Activated naive CD4-positive, alpha-beta T cell treated with anti-CD3 and anti-CD28 coated beads for 36 hours (primary cell): ENCODE results near the gene KCNH2. TPM values are rescaled to one million over a fixed set of nuclear protein-coding genes. Genes with fewer than 3 reads are reported as not detected.
A peak's percentile ranks its signal among the peaks of the same experiment; 100 is the strongest.

Source experiments
- CTCF ChIA-PET: fragments of 350-600 bp; sonication (Branson Sonifier 250); formaldehyde crosslinking; loops from one replicate; lab custom pipeline; 2021; ENCODE audit warnings: antibody characterized with exemption; lab: Charles Lee
- DNase-seq: peaks from one replicate; pipeline ENCODE4 v3.0.0-alpha.2; 2020
- H3K27ac Mint-ChIP-seq: one replicate; pipeline ENCODE4 v1.8.0; 2021; ENCODE audit warnings: mild to moderate bottlenecking, mixed read lengths
- H3K27me3 Mint-ChIP-seq: one replicate; pipeline ENCODE4 v1.8.0; 2021; ENCODE audit warnings: low read depth, mixed read lengths
- H3K36me3 Mint-ChIP-seq: one replicate; pipeline ENCODE4 v1.8.0; 2021; ENCODE audit warnings: low read depth, mixed read lengths
- H3K4me1 Mint-ChIP-seq: one replicate; pipeline ENCODE4 v1.8.0; 2021; ENCODE audit warnings: low read depth, mixed read lengths
- H3K4me3 Mint-ChIP-seq: one replicate; pipeline ENCODE4 v1.8.0; 2021; ENCODE audit warnings: mild to moderate bottlenecking, moderate library complexity, mixed read lengths
- H3K9me3 Mint-ChIP-seq: one replicate; pipeline ENCODE4 v1.8.0; 2021; ENCODE audit warnings: mixed read lengths
- intact Hi-C: fragments of 100-400 bp; cut with micrococcal nuclease; formaldehyde crosslinking; loops from one replicate; pipeline ENCODE4 v1.15.1; 2023
- total RNA-seq, 2 experiments: library from RNA; stranded (reverse); gene quantifications; one replicate each; pipeline ENCODE4 v1.2.3, GENCODE V29; 2021

The KCNH2 gene
- total RNA-seq, 2 experiments from 2014 or later = 0.17 to 0.19 TPM

- no peak overlapping the region for H3K27ac Mint-ChIP-seq
- intact Hi-C loops = loop anchor here (5.0 kb wide), 1 partner anchor 42 kb away; no protein-coding TSS in a partner anchor
- DNase-seq = no peak
Observed at GRCh38 chr7:150939466-150939865, 38.7 kb downstream of the KCNH2 start.

GRCh38 chr7:150939052-150939451 is 39.1 kb downstream of the KCNH2 start:
- H3K36me3 Mint-ChIP-seq = no peaks in the 10 kb centered on the region
- no peak for DNase-seq
- intact Hi-C loops = loop anchor here (5.0 kb wide), 1 partner anchor 42 kb away; no protein-coding TSS in a partner anchor
- CTCF ChIA-PET = interaction anchor here (1.3 to 2.8 kb wide), 2 partner anchors 41 to 61 kb away, joined by 3 to 8 read pairs; no protein-coding TSS in a partner anchor
- peaks cover 32% of the 10 kb centered on the region for H3K4me1 Mint-ChIP-seq
- no peaks in the 10 kb centered on the region for H3K27me3 Mint-ChIP-seq
- H3K27ac Mint-ChIP-seq = no peak overlapping the region
- no peak overlapping the region for H3K4me3 Mint-ChIP-seq
- H3K9me3 Mint-ChIP-seq = no peaks in the 10 kb centered on the region

More at GRCh38 chr7:150939466-150939865, 38.7 kb downstream of the KCNH2 start:
- CTCF ChIA-PET = interaction anchor here (0.6 to 2.8 kb wide), 2 partner anchors 41 to 520 kb away, joined by 6 to 8 read pairs; no protein-coding TSS in a partner anchor
- Mint-ChIP-seq H3K27me3 (no peaks in the 10 kb centered on the region), H3K4me3 (no peak overlapping the region), H3K36me3 (no peaks in the 10 kb centered on the region), H3K4me1 (peaks cover 32% of the 10 kb centered on the region), H3K9me3 (no peaks in the 10 kb centered on the region)

GRCh38 chr7:150938566-150938965 is 39.6 kb downstream of the KCNH2 start:
- intact Hi-C loops = loop anchor here (5.0 kb wide), 1 partner anchor 41 kb away; no protein-coding TSS in a partner anchor
- H3K4me3 Mint-ChIP-seq = peak overlapping the region; percentile 46

GRCh38 chr7:150937848-150938561 is 40.1 kb downstream of the KCNH2 start:
- CTCF ChIA-PET = interaction anchor here (0.8 to 2.8 kb wide), 11 partner anchors 21 to 159 kb away, joined by 3 to 8 read pairs (median 3); no protein-coding TSS in a partner anchor
- no peak overlapping the region for H3K27ac Mint-ChIP-seq
- H3K4me3 Mint-ChIP-seq = peak overlapping the region; percentile 46
- H3K4me1 Mint-ChIP-seq = peaks cover 32% of the 10 kb centered on the region
- H3K27me3 Mint-ChIP-seq = no peaks in the 10 kb centered on the region
- no peaks in the 10 kb centered on the region for H3K36me3 Mint-ChIP-seq
- DNase-seq = peak; percentile 72
- H3K9me3 Mint-ChIP-seq = no peaks in the 10 kb centered on the region
- intact Hi-C loops = loop anchor here (5.0 kb wide), 1 partner anchor 41 kb away; no protein-coding TSS in a partner anchor

More at GRCh38 chr7:150938566-150938965, 39.6 kb downstream of the KCNH2 start:
- H3K27ac Mint-ChIP-seq = no peak overlapping the region
- H3K4me1 Mint-ChIP-seq = peaks cover 32% of the 10 kb centered on the region
- no peaks in the 10 kb centered on the region for H3K36me3 Mint-ChIP-seq
- CTCF ChIA-PET = interaction anchor here (0.9 to 2.8 kb wide), 6 partner anchors 26 to 62 kb away, joined by 3 to 8 read pairs (median 4); no protein-coding TSS in a partner anchor
- no peaks in the 10 kb centered on the region for H3K27me3 Mint-ChIP-seq
- H3K9me3 Mint-ChIP-seq = no peaks in the 10 kb centered on the region
- no peak for DNase-seq

- peaks cover 15% of the 10 kb centered on the region for H3K4me1 Mint-ChIP-seq
Observed at GRCh38 chr7:150936018-150936417, 42.1 kb downstream of the KCNH2 start.

GRCh38 chr7:150935149-150935548 is 43.0 kb downstream of the KCNH2 start:
- H3K27me3 Mint-ChIP-seq = no peaks in the 10 kb centered on the region
- CTCF ChIA-PET = interaction anchor here (1.5 kb wide), 1 partner anchor 49 kb away, joined by 3 read pairs; no protein-coding TSS in a partner anchor
- DNase-seq = no peak
- H3K9me3 Mint-ChIP-seq = no peaks in the 10 kb centered on the region
- H3K4me1 Mint-ChIP-seq = peaks cover 15% of the 10 kb centered on the region
- H3K27ac Mint-ChIP-seq = no peak overlapping the region
- no peak overlapping the region for H3K4me3 Mint-ChIP-seq
- H3K36me3 Mint-ChIP-seq = no peaks in the 10 kb centered on the region
- intact Hi-C loops = loop anchor here (5.0 kb wide), 1 partner anchor 38 kb away; no protein-coding TSS in a partner anchor

More at GRCh38 chr7:150936018-150936417, 42.1 kb downstream of the KCNH2 start:
- CTCF ChIA-PET = interaction anchor here (1.5 kb wide), 1 partner anchor 48 kb away, joined by 3 read pairs; no protein-coding TSS in a partner anchor
- Mint-ChIP-seq H3K27ac (no peak overlapping the region), H3K27me3 (no peaks in the 10 kb centered on the region), H3K36me3 (no peaks in the 10 kb centered on the region), H3K4me3 (no peak overlapping the region), H3K9me3 (no peaks in the 10 kb centered on the region)
- no peak for DNase-seq
- intact Hi-C loops = loop anchor here (5.0 kb wide), 1 partner anchor 39 kb away; no protein-coding TSS in a partner anchor

GRCh38 chr7:150934045-150934766 is 43.9 kb downstream of the KCNH2 start:
- no peak overlapping the region for H3K27ac Mint-ChIP-seq
- CTCF ChIA-PET = interaction anchor here (0.6 to 1.5 kb wide), 2 partner anchors 50 to 51 kb away, joined by 3 read pairs; no protein-coding TSS in a partner anchor
- intact Hi-C loops = no loop called here

GRCh38 chr7:150931199-150931869 is 46.8 kb downstream of the KCNH2 start:
- H3K27ac Mint-ChIP-seq = no peak overlapping the region
- no peak overlapping the region for H3K4me3 Mint-ChIP-seq

More at GRCh38 chr7:150934045-150934766, 43.9 kb downstream of the KCNH2 start:
- no peaks in the 10 kb centered on the region for H3K36me3 Mint-ChIP-seq
- H3K27me3 Mint-ChIP-seq = no peaks in the 10 kb centered on the region
- H3K4me3 Mint-ChIP-seq = no peak overlapping the region
- H3K9me3 Mint-ChIP-seq = no peaks in the 10 kb centered on the region
- H3K4me1 Mint-ChIP-seq = peaks cover 15% of the 10 kb centered on the region
- DNase-seq = no peak

GRCh38 chr7:150928541-150928940 is 49.6 kb downstream of the KCNH2 start:
- DNase-seq = no peak
- no peaks in the 10 kb centered on the region for H3K27me3 Mint-ChIP-seq
- no peak overlapping the region for H3K27ac Mint-ChIP-seq
- intact Hi-C loops = no loop called here
- H3K9me3 Mint-ChIP-seq = no peaks in the 10 kb centered on the region
- no peak overlapping the region for H3K4me3 Mint-ChIP-seq
- CTCF ChIA-PET = interaction anchor here (1.2 kb wide), 1 partner anchor 14 kb away, joined by 3 read pairs; no protein-coding TSS in a partner anchor
- peaks cover 10% of the 10 kb centered on the region for H3K4me1 Mint-ChIP-seq
- H3K36me3 Mint-ChIP-seq = no peaks in the 10 kb centered on the region

More at GRCh38 chr7:150931199-150931869, 46.8 kb downstream of the KCNH2 start:
- CTCF ChIA-PET = interaction anchor here (0.9 to 1.5 kb wide), 5 partner anchors 10 to 77 kb away, joined by 3 to 4 read pairs (median 3); no protein-coding TSS in a partner anchor
- Mint-ChIP-seq H3K36me3 (no peaks in the 10 kb centered on the region), H3K9me3 (no peaks in the 10 kb centered on the region), H3K4me1 (no peaks in the 10 kb centered on the region), H3K27me3 (no peaks in the 10 kb centered on the region)
- DNase-seq = no peak
- intact Hi-C loops = no loop called here

- H3K27me3 Mint-ChIP-seq = no peaks in the 10 kb centered on the region
- CTCF ChIA-PET = no interaction called here
- peak; percentile 30 for DNase-seq
- H3K4me1 Mint-ChIP-seq = peaks cover 10% of the 10 kb centered on the region
- no peak overlapping the region for H3K27ac Mint-ChIP-seq
- no peak overlapping the region for H3K4me3 Mint-ChIP-seq
- intact Hi-C loops = no loop called here
- no peaks in the 10 kb centered on the region for H3K36me3 Mint-ChIP-seq
- H3K9me3 Mint-ChIP-seq = no peaks in the 10 kb centered on the region
Observed at GRCh38 chr7:150927956-150928344, 50.2 kb downstream of the KCNH2 start.

GRCh38 chr7:150927157-150927955 is 50.8 kb downstream of the KCNH2 start:
- Mint-ChIP-seq H3K27me3 (no peaks in the 10 kb centered on the region), H3K36me3 (no peaks in the 10 kb centered on the region), H3K9me3 (no peaks in the 10 kb centered on the region), H3K4me1 (peaks cover 10% of the 10 kb centered on the region), H3K4me3 (no peak overlapping the region), H3K27ac (no peak overlapping the region)
- CTCF ChIA-PET = interaction anchor here (1.7 kb wide), 1 partner anchor 29 kb away, joined by 5 read pairs; no protein-coding TSS in a partner anchor
- DNase-seq = no peak
- intact Hi-C loops = no loop called here
